Psoas muscle (tissue), 8 donors: Measurements from ENCODE around the gene ZMAT5. TPM values are rescaled to one million over a fixed set of nuclear protein-coding genes. Genes with fewer than 3 reads are reported as not detected.

ENCODE experiments used
- ATAC-seq, 4 donors: fragments of 200-7000 bp; cut with Tn5 transposase; one replicate each; pipeline ENCODE4 v1.9.1; 2020; ENCODE audit warnings: moderate library complexity in 3 of 4, mild to moderate bottlenecking in 2 of 4
- DNase-seq, 2 donors: peaks; one replicate each; pipeline ENCODE4 v3.0.0-alpha.2; 2020
- H3K27ac ChIP-seq: fragments of 200-600 bp; one replicate; pipeline ENCODE4 v1.8.0; 2022
- H3K27me3 ChIP-seq, 3 donors: fragments of 200-600 bp in 1 of 3; one replicate each; pipeline versions ENCODE4 v1.6.1 to v1.8.0; 2013 to 2022; ENCODE audit warnings: low read length in 2 of 3, mild to moderate bottlenecking in 2 of 3, moderate library complexity in 1 of 3; ENCODE audit not compliant: insufficient read depth in 3 of 3
- H3K36me3 ChIP-seq, 2 donors: fragments of 200-600 bp in 1 of 2; one replicate each; pipeline versions ENCODE4 v1.6.1 to v1.8.0; 2013 to 2022; ENCODE audit warnings: low read depth in 1 of 2, mild to moderate bottlenecking in 1 of 2, moderate library complexity in 1 of 2; ENCODE audit not compliant: insufficient read depth in 1 of 2
- H3K4me1 ChIP-seq: fragments of 200-600 bp; one replicate; pipeline ENCODE4 v1.8.0; 2022
- H3K4me3 ChIP-seq: fragments of 200-600 bp; one replicate; pipeline ENCODE4 v1.8.0; 2022; ENCODE audit warnings: mild to moderate bottlenecking
- H3K9me3 ChIP-seq: fragments of 200-600 bp; one replicate; pipeline ENCODE4 v1.8.0; 2022
- CTCF ChIP-seq: fragments of 200-600 bp; IDR thresholded peaks from one replicate; pipeline ENCODE4 v1.8.0; 2022; ENCODE audit warnings: antibody characterized with exemption
- WGBS, 3 donors: extraction: QIAGEN DNeasy Blood & Tissue Kit; methylation state at CpG; one replicate each; pipeline versions ENCODE4 v1.1.6 to v1.1.7; 2013; 5-methylcytosine and 5-hydroxymethylcytosine counted together
- intact Hi-C, 2 donors: fragments of 100-400 bp; cut with DNase I; formaldehyde crosslinking; loops; one replicate each; pipeline versions ENCODE4 v1.11.0 to v1.14.2; 2022
- polyA plus RNA-seq, 3 donors: library from polyadenylated mRNA; stranded (reverse); fragments of 200-250 nt; gene quantifications; one replicate each; pipeline ENCODE4 v1.2.3, GENCODE V29; 2013
- total RNA-seq, 4 donors: library from RNA; stranded (reverse); fragmentation: NEBNext Ultra II Directional in 2 of 4; extraction: Animal tissue kit (Norgen Biotek cat#: 25700) in 2 of 4; gene quantifications; one replicate each; pipeline versions ENCODE4 v1.2.1 to v1.2.4, GENCODE V29; 2021 to 2023
- donor health status: healthy with polysubstance abuse.
- donor health status: DM: no; HTN: no; CAD: no; lungs with moderate emphysema.
- donor health status: Bipolar disorder and iron deficiency.
- donor health status: healthy.
- donor health status: DM: yes; HTN: yes; CAD: no.
- donor health status: DM: no; HTN: no; CAD: no.
- donor health status: DM: no; HTN: no; CAD: no.
- donor health status: DM: yes; HTN: yes; CAD: no.

ZMAT5 gene
- total and polyA plus RNA-seq, 7 donors = 12.1 to 46.1 (median 27.6) TPM

DNA sequence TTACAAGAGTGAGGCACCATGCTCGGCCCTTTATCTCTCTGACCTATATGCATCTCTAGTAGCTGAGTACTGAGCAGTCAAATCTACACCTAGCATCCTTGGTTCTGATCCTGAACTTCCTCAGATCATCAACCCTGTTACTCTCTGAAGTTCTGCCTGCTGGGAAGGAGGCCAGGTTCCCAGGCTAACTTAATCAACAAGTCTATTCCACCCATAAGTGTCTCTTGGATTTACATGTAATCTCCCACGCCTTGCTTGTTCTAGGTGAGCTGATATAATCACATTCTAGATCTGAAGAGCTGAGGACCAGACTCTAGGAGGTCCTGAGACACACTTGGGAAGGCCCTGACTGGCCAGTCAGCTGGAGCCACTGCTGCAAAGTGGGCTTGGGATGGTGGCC, 24.9 kb downstream of the ZMAT5 start:
- 87 to 98% (median 94%) methylated on average over 2 of the region's 2 CpGs for WGBS, 3 donors
- Histone ChIP-seq H3K4me1 (peaks cover 11% of the 10 kb centered on the region), H3K36me3 (peaks cover 0 to 59% of the 10 kb centered on the region in 2 donors), H3K9me3 (no peaks in the 10 kb centered on the region), H3K4me3 (no peak overlapping the region), H3K27ac (no peak overlapping the region), H3K27me3 (no peaks in the 10 kb centered on the region)
- intact Hi-C loops = no loop called here
- DNase-seq (no peak), ATAC-seq (no peak)
- no peak for TF ChIP-seq CTCF

GRCh38 chr22:29740216-29740615, 26.6 kb downstream of the ZMAT5 start:
- intact Hi-C loops = no loop called here

DNA sequence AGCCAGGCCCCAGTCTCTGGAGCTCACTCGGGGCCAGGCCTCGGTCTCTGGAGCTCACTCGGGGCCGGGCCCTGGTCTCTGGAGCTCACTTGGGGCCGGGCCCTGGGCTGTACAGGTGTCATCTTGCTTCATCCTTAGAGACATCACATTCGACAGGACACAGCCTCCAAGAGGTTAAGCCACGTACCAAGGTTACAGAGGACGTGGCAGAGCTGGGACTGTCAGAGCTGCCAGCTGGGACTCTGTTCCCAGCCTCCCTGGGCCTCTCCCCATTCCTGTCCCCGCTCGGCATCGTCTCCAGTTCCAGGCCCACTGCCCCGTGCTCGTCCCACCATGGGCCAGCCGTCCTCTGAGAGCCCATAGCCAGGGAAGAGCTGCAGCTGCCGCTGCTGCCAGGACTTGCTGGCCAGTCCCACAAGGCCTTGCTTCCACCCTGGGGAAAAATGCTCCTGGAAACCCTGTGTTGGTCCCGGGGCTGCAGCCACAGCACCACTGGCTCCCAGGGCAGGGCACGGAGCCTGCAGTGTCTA, 27.4 kb downstream of the ZMAT5 start:
- Histone ChIP-seq H3K27me3 (no peaks in the 10 kb centered on the region), H3K27ac (no peak overlapping the region), H3K4me1 (peaks cover 4% of the 10 kb centered on the region), H3K9me3 (no peaks in the 10 kb centered on the region), H3K36me3 (peaks cover 0 to 57% of the 10 kb centered on the region in 2 donors), H3K4me3 (no peak overlapping the region)
- DNase-seq (no peak), ATAC-seq (no peak)
- no peak for TF ChIP-seq CTCF
- intact Hi-C loops = no loop called here
- 85 to 89% (median 86%) methylated on average over 17 of the region's 17 CpGs for WGBS, 3 donors

More at GRCh38 chr22:29740216-29740615, 26.6 kb downstream of the ZMAT5 start:
- 91 to 95% (median 93%) methylated on average over 5 of the region's 5 CpGs for WGBS, 3 donors
- peaks cover 9% of the 10 kb centered on the region for H3K4me1 ChIP-seq
- no peak for ATAC-seq
- H3K9me3 ChIP-seq = no peaks in the 10 kb centered on the region
- no peak for DNase-seq
- peaks cover 0 to 55% of the 10 kb centered on the region in 2 donors for H3K36me3 ChIP-seq
- no peak for TF ChIP-seq CTCF
- no peak overlapping the region for H3K4me3 ChIP-seq
- no peak overlapping the region for H3K27ac ChIP-seq
- no peaks in the 10 kb centered on the region for H3K27me3 ChIP-seq

DNA sequence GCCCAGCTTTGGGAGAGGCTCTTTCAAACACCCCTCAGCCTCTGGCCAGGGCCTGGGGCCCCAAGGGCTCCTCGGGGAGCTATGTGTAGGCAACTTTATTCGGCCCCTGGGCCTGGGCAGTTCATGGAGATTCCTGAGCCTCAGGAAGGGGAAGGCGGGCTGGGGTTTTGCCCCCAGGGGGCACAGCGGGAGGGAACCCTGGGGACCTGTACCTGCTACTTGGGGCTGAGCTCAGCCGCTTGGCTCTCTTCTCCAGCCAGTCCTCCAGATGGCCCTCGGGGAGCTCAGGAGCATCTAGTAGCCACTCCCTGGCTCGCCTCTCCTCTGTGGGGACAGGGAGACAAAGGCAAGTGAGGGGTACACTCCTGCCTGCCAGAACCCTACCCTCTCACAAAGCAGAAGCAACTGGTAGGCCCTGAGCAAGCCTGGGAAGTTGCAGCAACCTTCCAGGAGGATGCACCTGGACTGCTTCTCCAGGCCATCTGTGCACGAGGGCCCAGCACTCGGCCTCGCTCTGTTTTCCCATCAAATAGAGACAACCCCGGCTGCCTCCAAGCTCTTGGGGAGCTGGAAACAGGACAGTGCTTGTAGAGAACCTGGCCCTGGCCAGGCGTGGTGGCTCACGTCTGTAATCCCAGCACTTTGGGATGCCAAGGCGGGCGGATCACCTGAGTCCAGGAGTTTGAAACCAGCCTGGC, 28.5 kb downstream of the ZMAT5 start:
- Histone ChIP-seq H3K4me3 (no peak overlapping the region), H3K27ac (no peak overlapping the region), H3K36me3 (peaks cover 0 to 61% of the 10 kb centered on the region in 2 donors), H3K9me3 (no peaks in the 10 kb centered on the region), H3K4me1 (peaks cover 15% of the 10 kb centered on the region), H3K27me3 (no peaks in the 10 kb centered on the region)
- intact Hi-C loops = no loop called here
- TF ChIP-seq CTCF = no peak
- DNase-seq (no peak), ATAC-seq (no peak)
- WGBS, 3 donors = 73 to 81% (median 77%) methylated on average over 15 of the region's 15 CpGs
